Keratinocyte (primary cell): ENCODE results near the gene OR51I2. TPM values are rescaled to one million over a fixed set of nuclear protein-coding genes. Genes with fewer than 3 reads are reported as not detected.

ENCODE experiments used
- DNase-seq: peaks from one replicate; pipeline ENCODE4 v3.0.0-alpha.2; 2011; ENCODE audit warnings: low read depth, missing footprints, low spot score
- FAIRE-seq: peaks from 2 replicates; lab custom pipeline; 2011; peaks lifted over from hg19 to GRCh38; lab: Jason Lieb, UNC
- H2AFZ ChIP-seq: 2 replicates; pipeline ENCODE4 v1.6.0; 2012; ENCODE audit warnings: low read length, control low read depth, inconsistent platforms; ENCODE audit not compliant: control insufficient read depth
- H3K27ac ChIP-seq: 2 replicates; pipeline ENCODE4 v1.5.1; 2011; ENCODE audit warnings: low read length; ENCODE audit not compliant: control insufficient read depth, insufficient read depth
- H3K27me3 ChIP-seq: 3 replicates; pipeline ENCODE4 v1.6.0; 2011; ENCODE audit warnings: low read length; ENCODE audit not compliant: control insufficient read depth, insufficient read depth; ENCODE audit errors: extremely low read depth
- H3K36me3 ChIP-seq, 2 experiments: 2 replicates in 1 of 2; 3 replicates in 1 of 2; pipeline ENCODE4 v1.5.1; 2011; ENCODE audit warnings: low read length in 2 of 2, mild to moderate bottlenecking in 1 of 2; ENCODE audit not compliant: control insufficient read depth in 2 of 2, insufficient read depth in 2 of 2; ENCODE audit errors: extremely low read depth in 1 of 2
- H3K4me1 ChIP-seq: 3 replicates; pipeline ENCODE4 v1.5.1; 2011; ENCODE audit warnings: low read length; ENCODE audit not compliant: control insufficient read depth, insufficient read depth; ENCODE audit errors: extremely low read depth
- H3K4me2 ChIP-seq: 3 replicates; pipeline ENCODE4 v1.6.0; 2011; ENCODE audit warnings: low read depth, low read length; ENCODE audit not compliant: control insufficient read depth, insufficient read depth; ENCODE audit errors: extremely low read depth
- H3K4me3 ChIP-seq, 3 experiments: fragments of 200-600 bp in 1 of 3; sonication (generic) in 1 of 3; 2 replicates in 2 of 3; 3 replicates in 1 of 3; pipeline ENCODE4 v1.5.1; 2011 to 2016; ENCODE audit warnings: low read length in 3 of 3, mild to moderate bottlenecking in 3 of 3, control low read depth in 2 of 3, inconsistent platforms in 1 of 3, low read depth in 1 of 3, mixed read lengths in 1 of 3, mixed run types in 1 of 3, moderate library complexity in 1 of 3; ENCODE audit not compliant: control insufficient read depth in 2 of 3, insufficient read depth in 2 of 3; ENCODE audit errors: extremely low read depth in 1 of 3
- H3K79me2 ChIP-seq: 2 replicates; pipeline ENCODE4 v1.6.0; 2012; ENCODE audit warnings: low read length; ENCODE audit not compliant: control insufficient read depth, insufficient read depth
- H3K9ac ChIP-seq: 3 replicates; pipeline ENCODE4 v1.6.0; 2011; ENCODE audit warnings: low read length; ENCODE audit not compliant: control insufficient read depth, insufficient read depth; ENCODE audit errors: extremely low read depth
- H3K9me1 ChIP-seq: 3 replicates; pipeline ENCODE4 v1.6.0; 2011; ENCODE audit warnings: low read length; ENCODE audit not compliant: control insufficient read depth, insufficient read depth; ENCODE audit errors: extremely low read depth
- H3K9me3 ChIP-seq: 2 replicates; pipeline ENCODE4 v1.5.1; 2012; ENCODE audit warnings: low read depth, low read length; ENCODE audit not compliant: control insufficient read depth
- H4K20me1 ChIP-seq: 3 replicates; pipeline ENCODE4 v1.6.0; 2011; ENCODE audit warnings: low read length; ENCODE audit not compliant: control insufficient read depth, insufficient read depth; ENCODE audit errors: extremely low read depth
- CTCF ChIP-seq, 3 experiments: IDR thresholded peaks in 1 of 3; conservative IDR thresholded peaks in 1 of 3; optimal IDR thresholded peaks in 1 of 3; 2 replicates in 2 of 3; 3 replicates in 1 of 3; pipeline versions ENCODE3 to v1.5.1; 2011; ENCODE audit warnings: low read length in 3 of 3, mild to moderate bottlenecking in 3 of 3, moderate library complexity in 2 of 3, control low read depth in 1 of 3, inconsistent platforms in 1 of 3; ENCODE audit not compliant: insufficient read depth in 2 of 3; ENCODE audit errors: extremely low read depth in 1 of 3
- EZH2 ChIP-seq: IDR thresholded peaks from one replicate; pipeline ENCODE4 v1.6.1; 2012; ENCODE audit warnings: inconsistent platforms, mild to moderate bottlenecking, low read length, moderate library complexity
- dilution Hi-C: fragments of 300-500 bp; cut with MboI; formaldehyde crosslinking; loops from one replicate; pipeline ENCODE4 v1.7.0; 2020; ENCODE audit warnings: low sequenced_read_pairs; ENCODE audit not compliant: extremely low pct_ligation_motif_present
- polyA plus RNA-seq, 5 experiments: library from polyadenylated mRNA; depleted of rRNA in 3 of 5; stranded (reverse) in 3 of 5; stranded (forward) in 1 of 5; unstranded in 1 of 5; fragments of >200 nt; gene quantifications; 1 replicate in 1 of 5; 2 replicates in 3 of 5; 3 replicates in 1 of 5; pipeline versions ENCODE4 v1.2.1 to v1.2.3, GENCODE V29; 2011 to 2012; ENCODE audit warnings: missing spikeins in 2 of 5, low read depth in 1 of 5, low replicate concordance in 1 of 5

OR51I2 gene
- polyA plus RNA-seq, 1 donor (not counting 4 experiments of a cell fraction or from before 2014, with no cell fraction given), result not detected

GRCh38 chr11:5488385-5488784, 39.3 kb downstream of the OR51I2 start, which contains the start of gene OR52D1:
TSS of gene OR52D1 (plus strand) at chr11:5488685. CDS start at chr11:5488707, 22 bp downstream.
- DNase-seq, result no peak
- Histone ChIP-seq H3K9me1 (no peaks in the 10 kb centered on the region), H2AFZ (no peak within 1 kb of the TSS), H3K9me3 (no peaks in the 10 kb centered on the region), H3K79me2 (no peaks in the 10 kb centered on the region), H3K4me2 (no peak within 1 kb of the TSS), H3K27me3 (no peaks in the 10 kb centered on the region), H3K4me3 (no peak within 1 kb of the TSS), H3K9ac (no peak within 1 kb of the TSS), H3K4me1 (no peaks in the 10 kb centered on the region), H4K20me1 (no peaks in the 10 kb centered on the region), H3K36me3 (no peaks in the 10 kb centered on the region), H3K27ac (no peak within 1 kb of the TSS)
- no peak for FAIRE-seq
- dilution Hi-C loops, result no loop called here
- TF ChIP-seq CTCF (optimal IDR thresholded peaks at IDR 0.05 in 1 of 3, IDR thresholded peaks at IDR 0.05 in 1 of 3, conservative IDR thresholded peaks at IDR 0.05 in 1 of 3; ENCODE audit: extremely low read depth in 1 of 3, insufficient read depth in 2 of 3, low read length in 3 of 3) (no peak), EZH2 (no peak)

GRCh38 chr11:5488798-5489399, 39.8 kb downstream of the OR51I2 start:
- H3K79me2 ChIP-seq, result no peaks in the 10 kb centered on the region
- H3K4me3 ChIP-seq, result no peak overlapping the region
- H4K20me1 ChIP-seq, result no peaks in the 10 kb centered on the region
- no peaks in the 10 kb centered on the region for H3K9me3 ChIP-seq
- DNase-seq (no peak), FAIRE-seq (no peak)
- no peak overlapping the region for H3K9ac ChIP-seq
- no peak overlapping the region for H2AFZ ChIP-seq
- H3K36me3 ChIP-seq, result no peaks in the 10 kb centered on the region
- dilution Hi-C loops, result no loop called here
- H3K4me2 ChIP-seq, result no peak overlapping the region
- no peak overlapping the region for H3K27ac ChIP-seq
- no peaks in the 10 kb centered on the region for H3K27me3 ChIP-seq
- TF ChIP-seq CTCF (optimal IDR thresholded peaks at IDR 0.05 in 1 of 3, IDR thresholded peaks at IDR 0.05 in 1 of 3, conservative IDR thresholded peaks at IDR 0.05 in 1 of 3; ENCODE audit: extremely low read depth in 1 of 3, insufficient read depth in 2 of 3, low read length in 3 of 3) (no peak), EZH2 (no peak)
- H3K4me1 ChIP-seq, result no peaks in the 10 kb centered on the region
- H3K9me1 ChIP-seq, result no peaks in the 10 kb centered on the region
